ENCODE results near the gene RALGPS1.

- no peak for TF ChIP-seq EP300 (IDR thresholded peaks at IDR 0.05)
- no peak for TF ChIP-seq CTCF (IDR thresholded peaks at IDR 0.05)
- TF ChIP-seq POLR2A (IDR thresholded peaks at IDR 0.05): no peak
These were observed 170.6 kb downstream of the RALGPS1 start for GRCh38 chr9:127085186-127085585.

Measured in tibial nerve (tissue), 4 donors.